Esophagus muscularis mucosa (tissue), 4 donors: Measurements from ENCODE around the gene FAS. TPM values are rescaled to one million over a fixed set of nuclear protein-coding genes. Genes with fewer than 3 reads are reported as not detected.

Source experiments
- DNase-seq: peaks from one replicate; pipeline ENCODE4 v3.0.0-alpha.2; 2017; ENCODE audit errors: extremely low spot score
- H3K27ac ChIP-seq, 4 donors: fragments of 200-600 bp; sonication (generic); replicated peaks in 1 of 4; 1 replicate in 3 of 4; 2 replicates in 1 of 4; pipeline ENCODE4 v1.5.1; 2016 to 2019; ENCODE audit warnings: mild to moderate bottlenecking in 1 of 4
- H3K27me3 ChIP-seq, 4 donors: fragments of 200-600 bp; sonication (generic); one replicate each; pipeline versions ENCODE4 v1.5.1 to v1.6.0; 2016 to 2019
- H3K36me3 ChIP-seq, 4 donors: fragments of 200-600 bp; sonication (generic); one replicate each; pipeline ENCODE4 v1.5.1; 2016 to 2019
- H3K4me1 ChIP-seq, 4 donors: fragments of 200-600 bp; sonication (generic); one replicate each; pipeline ENCODE4 v1.5.1; 2016 to 2019
- H3K4me3 ChIP-seq, 4 donors: fragments of 200-600 bp; sonication (generic); 1 replicate in 2 of 4; 2 replicates in 2 of 4; pipeline ENCODE4 v1.5.1; 2016 to 2019; ENCODE audit warnings: mild to moderate bottlenecking in 4 of 4, moderate library complexity in 1 of 4
- H3K9me3 ChIP-seq, 4 donors: fragments of 200-600 bp; sonication (generic); 1 replicate in 3 of 4; 2 replicates in 1 of 4; pipeline ENCODE4 v1.5.1; 2016 to 2019
- CTCF ChIP-seq, 3 experiments: fragments of 200-600 bp in 2 of 3; fragments of 450-650 bp in 1 of 3; sonication (generic) in 2 of 3; IDR thresholded peaks; one replicate each; pipeline ENCODE4 v1.5.1; 2017 to 2019; ENCODE audit warnings: antibody characterized with exemption in 3 of 3, mild to moderate bottlenecking in 2 of 3, moderate library complexity in 1 of 3
- EP300 ChIP-seq: sonication (generic); formaldehyde crosslinking; IDR thresholded peaks from one replicate; pipeline ENCODE4 v1.6.1; 2017; ENCODE audit warnings: antibody characterized with exemption
- POLR2A ChIP-seq: fragments of 450-650 bp; IDR thresholded peaks from one replicate; pipeline ENCODE4 v1.6.1; 2017; ENCODE audit warnings: antibody characterized with exemption, moderate library complexity, mild to moderate bottlenecking, low read depth
- POLR2AphosphoS5 ChIP-seq, 2 donors: sonication (generic); formaldehyde crosslinking; IDR thresholded peaks; one replicate each; pipeline ENCODE4 v1.6.1; 2017; ENCODE audit warnings: antibody characterized with exemption in 2 of 2
- WGBS: methylation state at CpG from one replicate; pipeline ENCODE4 v1.1.5; 2018; 5-methylcytosine and 5-hydroxymethylcytosine counted together
- intact Hi-C: fragments of 100-400 bp; cut with DNase I; formaldehyde crosslinking; loops from one replicate; pipeline ENCODE4 v1.15.1; 2023
- total RNA-seq, 4 donors: library from RNA; depleted of rRNA; stranded (reverse); fragments of >200 nt; gene quantifications; one replicate each; pipeline versions ENCODE4 v1.1.0 to v1.2.1, GENCODE V29; 2016

The FAS gene
- total RNA-seq, 4 donors from 2014 or later, result 16.6 to 27.5 (median 18.7) TPM

GRCh38 chr10:88974446-88975376 is 15.9 kb upstream of the FAS start:
- no peak for TF ChIP-seq EP300
- peak in 1 of 2 donors; percentile 9 for TF ChIP-seq POLR2AphosphoS5 (IDR thresholded peaks at IDR 0.05)
- intact Hi-C loops, result no loop called here
- Histone ChIP-seq H3K9me3 (no peaks in the 10 kb centered on the region), H3K27me3 (no peaks in the 10 kb centered on the region), H3K4me1 (peaks cover 38 to 72% (median 63%) of the 10 kb centered on the region in 4 donors), H3K4me3 (peak overlapping the region; percentile 49 to 59 (median 50)), H3K27ac (peak overlapping the region; percentile 75 to 80 (median 77)), H3K36me3 (no peaks in the 10 kb centered on the region)
- WGBS, result 18% methylated on average over 7 of the region's 7 CpGs
- no peak for DNase-seq

GRCh38 chr10:88975377-88975720 is 15.2 kb upstream of the FAS start:
- intact Hi-C loops, result no loop called here
- H3K36me3 ChIP-seq, result no peaks in the 10 kb centered on the region
- peak overlapping the region; percentile 49 to 59 (median 50) for H3K4me3 ChIP-seq
- WGBS, result 51% methylated on average over 3 of the region's 3 CpGs
- no peaks in the 10 kb centered on the region for H3K9me3 ChIP-seq
- TF ChIP-seq CTCF (IDR thresholded peaks at IDR 0.05), result no peak
- no peak for TF ChIP-seq POLR2AphosphoS5 (IDR thresholded peaks at IDR 0.05)
- TF ChIP-seq EP300, result no peak
- TF ChIP-seq POLR2A, result no peak
- no peaks in the 10 kb centered on the region for H3K27me3 ChIP-seq
- peak overlapping the region; percentile 75 to 80 (median 77) for H3K27ac ChIP-seq
- no peak for DNase-seq
- H3K4me1 ChIP-seq, result peaks cover 44 to 74% (median 66%) of the 10 kb centered on the region in 4 donors

GRCh38 chr10:88978463-88978862 is 12.1 kb upstream of the FAS start:
- 67% methylated on average over 2 of the region's 2 CpGs for WGBS
- Histone ChIP-seq H3K9me3 (no peaks in the 10 kb centered on the region), H3K27me3 (no peaks in the 10 kb centered on the region), H3K4me3 (peak overlapping the region in 1 of 4 donors; percentile 17), H3K4me1 (peaks cover 34 to 74% (median 72%) of the 10 kb centered on the region in 4 donors), H3K27ac (peak overlapping the region; percentile 77 to 88 (median 84)), H3K36me3 (no peaks in the 10 kb centered on the region)
- DNase-seq, result no peak
- intact Hi-C loops, result no loop called here
- TF ChIP-seq POLR2A (no peak), POLR2AphosphoS5 (IDR thresholded peaks at IDR 0.05) (no peak), CTCF (IDR thresholded peaks at IDR 0.05) (no peak), EP300 (no peak)

GRCh38 chr10:88979153-88979562 is 11.4 kb upstream of the FAS start:
- Histone ChIP-seq H3K27ac (peak overlapping the region; percentile 77 to 88 (median 84)), H3K9me3 (no peaks in the 10 kb centered on the region), H3K27me3 (no peaks in the 10 kb centered on the region), H3K4me3 (peak overlapping the region in 3 of 4 donors; percentile 0 to 17 (median 10)), H3K4me1 (peaks cover 27 to 74% (median 72%) of the 10 kb centered on the region in 4 donors), H3K36me3 (no peaks in the 10 kb centered on the region)
- DNase-seq, result no peak
- TF ChIP-seq EP300 (no peak), POLR2AphosphoS5 (IDR thresholded peaks at IDR 0.05) (peak; percentile 80 to 81)
- WGBS, result 22% methylated on average over 5 of the region's 5 CpGs
- intact Hi-C loops, result no loop called here

GRCh38 chr10:88979603-88980002 is 11.0 kb upstream of the FAS start:
- H3K9me3 ChIP-seq, result no peaks in the 10 kb centered on the region
- intact Hi-C loops, result no loop called here

More at GRCh38 chr10:88979603-88980002, 11.0 kb upstream of the FAS start:
- DNase-seq, result no peak
- Histone ChIP-seq H3K27ac (peak overlapping the region; percentile 77 to 88 (median 84)), H3K36me3 (no peaks in the 10 kb centered on the region), H3K27me3 (no peaks in the 10 kb centered on the region), H3K4me3 (peak overlapping the region in 3 of 4 donors; percentile 0 to 17 (median 10)), H3K4me1 (peaks cover 23 to 74% (median 72%) of the 10 kb centered on the region in 4 donors)
- TF ChIP-seq EP300, result no peak
- TF ChIP-seq POLR2AphosphoS5 (IDR thresholded peaks at IDR 0.05), result no peak
- TF ChIP-seq CTCF (IDR thresholded peaks at IDR 0.05), result no peak
- no peak for TF ChIP-seq POLR2A
- 39% methylated on average over 4 of the region's 4 CpGs for WGBS
